ENCODE measurements around the gene RALGAPB. TPM values are rescaled to one million over a fixed set of nuclear protein-coding genes. Genes with fewer than 3 reads are reported as not detected.

RALGAPB gene
- total and polyA plus RNA-seq, 2 experiments from 2014 or later, result 10.2 to 40.4 TPM

- Histone ChIP-seq H3K4me1 (ENCODE audit: insufficient read depth) (no peaks in the 10 kb centered on the region), H3K36me3 (ENCODE audit: insufficient read depth) (no peaks in the 10 kb centered on the region; the same call in none of the 2 replicates), H3K27ac (ENCODE audit: low read depth) (no peak overlapping the region), H3K9me2 (ENCODE audit: insufficient read depth) (no peaks in the 10 kb centered on the region), H4K20me1 (replicated peaks; ENCODE audit: insufficient read depth) (0 out of 2 replicates have a peak, but pooled peaks cover 5% of the 10 kb centered on the region), H3K27me3 (ENCODE audit: insufficient read depth) (no peaks in the 10 kb centered on the region), H2AFZ (no peak overlapping the region), H3K79me2 (replicated peaks; ENCODE audit: insufficient read depth) (no peaks in the 10 kb centered on the region), H3K4me2 (no peak overlapping the region), H3K4me3 (no peak overlapping the region), H3F3A (replicated peaks; ENCODE audit: low read depth) (no peaks in the 10 kb centered on the region)
- no peak for DNase-seq (ENCODE audit: low spot score)
- no peak overlapping the region for H3K27ac Mint-ChIP-seq
- no peak overlapping the region for H3K4me3 Mint-ChIP-seq
- no peaks in the 10 kb centered on the region for H3K4me1 Mint-ChIP-seq
- ATAC-seq, result no peak
- H3K36me3 Mint-ChIP-seq (ENCODE audit: low read depth), result peaks cover 9% of the 10 kb centered on the region
- H3K27me3 Mint-ChIP-seq (ENCODE audit: insufficient read depth, low read depth, poor library complexity), result no peaks in the 10 kb centered on the region
- TF ChIP-seq ZNF114 (CRISPR knock-in tag; IDR thresholded peaks at IDR 0.05) (no peak), ZNF462 (CRISPR knock-in tag; IDR thresholded peaks at IDR 0.05) (no peak), JUNB (IDR thresholded peaks at IDR 0.05; ENCODE audit: unreplicated experiment) (no peak), EZH2phosphoT487 (IDR thresholded peaks at IDR 0.05; ENCODE audit: unreplicated experiment) (no peak), ZNF331 (CRISPR knock-in tag; IDR thresholded peaks at IDR 0.05; ENCODE audit: low read depth) (no peak), POLR2AphosphoS5 (IDR thresholded peaks at IDR 0.05; ENCODE audit: low read depth) (no peak), STAT1 (IDR thresholded peaks at IDR 0.05; ENCODE audit: unreplicated experiment) (no peak), NANOG (IDR thresholded peaks at IDR 0.05; ENCODE audit: borderline replicate concordance) (no peak), CTCF (conservative IDR thresholded peaks at IDR 0.05; ENCODE audit: low read depth in 2 of 2) (no peak), CREB1 (CRISPR knock-in tag; IDR thresholded peaks at IDR 0.05; ENCODE audit: low read depth) (no peak)
- H3K9me3 Mint-ChIP-seq, result no peaks in the 10 kb centered on the region
These were observed 92.0 kb downstream of the RALGAPB start for GRCh38 chr20:38564680-38565079.

Measured in GM23338 (cell line).